ENCODE results near the gene DDX52. TPM values are rescaled to one million over a fixed set of nuclear protein-coding genes. Genes with fewer than 3 reads are reported as not detected.
A peak's percentile ranks its signal among the peaks of the same experiment; 100 is the strongest.

DDX52 gene
- total and polyA plus RNA-seq, 7 experiments from 2014 or later, result 11.9 to 34.0 (median 26.6) TPM

DNA sequence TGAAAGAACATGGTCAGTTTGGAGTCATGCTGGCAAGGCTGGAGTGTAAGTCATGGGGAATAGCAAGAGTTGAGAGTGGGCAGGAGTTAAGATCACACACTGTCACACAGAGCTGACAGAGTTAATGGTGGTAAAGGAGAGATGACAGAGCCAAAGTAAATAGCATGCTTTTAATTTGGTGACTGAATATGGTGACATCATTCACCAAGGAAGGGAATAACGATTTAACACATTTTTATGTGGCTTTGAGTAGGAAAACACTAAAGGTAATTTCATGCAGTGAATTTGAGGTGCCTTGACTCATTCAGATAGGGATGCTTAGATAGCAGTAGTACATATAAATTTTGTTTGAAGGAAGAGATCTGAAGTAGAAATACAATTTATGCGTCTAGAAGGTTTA lies 76.1 kb downstream of the DDX52 start:
- Mint-ChIP-seq H3K4me3 (no peak overlapping the region), H3K4me1 (peaks cover 0 to 21% (median 17%) of the 10 kb centered on the region in 7 donors), H3K9me3 (peaks cover 0 to 2% (median 0%) of the 10 kb centered on the region in 11 donors), H3K27ac (peak overlapping the region in 2 of 9 donors; percentile 20 to 51), H3K36me3 (peaks cover 14 to 48% (median 33%) of the 10 kb centered on the region in 5 donors), H3K27me3 (no peaks in the 10 kb centered on the region)
- no peaks in the 10 kb centered on the region for H3K4me1 ChIP-seq (ENCODE audit: control insufficient read depth in 2 of 2, insufficient read depth in 2 of 2, low read length in 2 of 2)
- ChIA-PET POLR2A (no interaction called here), CTCF (no interaction called here)
- H3K4me3 ChIP-seq (ENCODE audit: low read length), result no peak overlapping the region
- H3K27ac ChIP-seq (ENCODE audit: low read depth, low read length), result no peak overlapping the region
- no peaks in the 10 kb centered on the region for H3K9me3 ChIP-seq (ENCODE audit: control insufficient read depth in 2 of 3, low read length in 3 of 3)
- intact Hi-C loops (cut with micrococcal nuclease), result no loop called here
- peaks cover 15 to 76% (median 29%) of the 10 kb centered on the region in 3 experiments for H3K36me3 ChIP-seq (ENCODE audit: control insufficient read depth in 2 of 3, insufficient read depth in 3 of 3, low read length in 3 of 3)
- ATAC-seq (no peak), DNase-seq (no peak)
- no peaks in the 10 kb centered on the region for H3K27me3 ChIP-seq (ENCODE audit: control insufficient read depth in 2 of 2, insufficient read depth in 2 of 2, low read length in 2 of 2)

DNA sequence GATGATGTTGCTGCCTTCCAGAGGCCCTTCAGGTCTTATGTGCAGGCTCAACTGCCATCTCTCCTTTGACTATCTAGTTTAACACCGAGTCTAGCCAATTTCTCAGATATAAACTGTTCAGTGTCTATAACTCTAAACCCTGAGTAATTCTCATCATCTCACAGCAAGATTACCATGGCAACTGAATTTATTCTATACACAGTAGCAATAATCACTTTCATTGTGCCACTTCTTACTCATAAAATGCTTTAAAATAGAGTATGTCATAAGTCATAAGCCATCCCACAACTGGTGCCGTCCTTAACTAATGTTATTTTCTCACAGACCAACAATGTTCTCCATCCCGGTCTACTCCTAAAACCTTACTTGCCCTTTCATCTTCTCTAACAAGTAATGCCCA lies 79.0 kb downstream of the DDX52 start:
- Mint-ChIP-seq H3K9me3 (peaks cover 0 to 2% (median 0%) of the 10 kb centered on the region in 11 donors), H3K36me3 (peaks cover 14 to 55% (median 33%) of the 10 kb centered on the region in 5 donors), H3K27ac (peak overlapping the region; percentile 23 to 80 (median 53)), H3K27me3 (no peaks in the 10 kb centered on the region), H3K4me1 (peaks cover 0 to 20% (median 17%) of the 10 kb centered on the region in 7 donors), H3K4me3 (peak overlapping the region in 1 of 10 donors; percentile 5)
- ATAC-seq (no peak), DNase-seq (no peak)
- intact Hi-C loops (cut with micrococcal nuclease), result no loop called here
- H3K27ac ChIP-seq (ENCODE audit: low read depth, low read length), result no peak overlapping the region
- H3K27me3 ChIP-seq (ENCODE audit: control insufficient read depth in 2 of 2, insufficient read depth in 2 of 2, low read length in 2 of 2), result no peaks in the 10 kb centered on the region
- POLR2A ChIA-PET, result no interaction called here
- CTCF ChIA-PET, result no interaction called here
- peaks cover 12 to 80% (median 30%) of the 10 kb centered on the region in 3 experiments for H3K36me3 ChIP-seq (ENCODE audit: control insufficient read depth in 2 of 3, insufficient read depth in 3 of 3, low read length in 3 of 3)
- no peak overlapping the region for H3K4me3 ChIP-seq (ENCODE audit: low read length)
- H3K4me1 ChIP-seq (ENCODE audit: control insufficient read depth in 2 of 2, insufficient read depth in 2 of 2, low read length in 2 of 2), result no peaks in the 10 kb centered on the region
- no peaks in the 10 kb centered on the region for H3K9me3 ChIP-seq (ENCODE audit: control insufficient read depth in 2 of 3, low read length in 3 of 3)

DNA sequence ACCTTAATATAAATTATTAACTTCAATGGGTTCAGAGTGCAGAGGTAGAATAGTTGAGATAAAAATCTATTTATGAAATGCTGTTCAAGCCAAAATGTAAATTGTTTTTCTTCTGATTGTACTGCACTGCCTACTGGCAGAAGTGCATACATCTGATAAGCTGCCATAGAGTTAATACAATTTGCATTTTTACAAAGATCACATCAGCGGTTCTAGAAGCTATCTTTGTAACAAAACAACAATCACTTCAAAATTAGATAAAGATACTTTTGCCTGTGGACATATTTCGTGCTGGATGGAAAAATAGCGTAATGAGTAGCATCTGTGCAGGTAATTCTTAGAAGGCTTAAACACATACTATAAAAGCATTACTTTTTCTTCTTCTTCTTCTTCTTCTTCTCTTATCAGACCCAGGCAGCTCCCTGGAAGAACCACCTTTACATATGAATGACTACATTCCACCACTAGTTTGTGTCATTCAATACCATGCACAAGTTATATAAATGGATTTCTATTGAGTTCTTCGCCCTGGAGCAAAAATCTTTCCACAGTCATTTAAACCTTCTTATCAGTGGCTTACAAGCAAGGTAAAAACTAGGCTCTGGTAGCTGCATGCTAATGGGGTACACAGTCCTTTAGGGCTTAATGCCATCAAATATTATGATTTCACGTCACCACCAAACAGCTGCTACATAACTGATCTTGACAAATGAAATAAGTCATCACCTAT lies 81.1 kb downstream of the DDX52 start:
- H3K4me3 ChIP-seq (ENCODE audit: low read length), result no peak overlapping the region
- Mint-ChIP-seq H3K27ac (peak overlapping the region in 3 of 9 donors; percentile 0 to 25 (median 3)), H3K27me3 (no peaks in the 10 kb centered on the region), H3K36me3 (peaks cover 12 to 56% (median 39%) of the 10 kb centered on the region in 5 donors), H3K4me1 (peaks cover 0 to 27% (median 12%) of the 10 kb centered on the region in 7 donors), H3K4me3 (no peak overlapping the region), H3K9me3 (peaks cover 0 to 2% (median 0%) of the 10 kb centered on the region in 11 donors)
- no peaks in the 10 kb centered on the region for H3K27me3 ChIP-seq (ENCODE audit: control insufficient read depth in 2 of 2, insufficient read depth in 2 of 2, low read length in 2 of 2)
- no peak overlapping the region for H3K27ac ChIP-seq (ENCODE audit: low read depth, low read length)
- H3K4me1 ChIP-seq (ENCODE audit: control insufficient read depth in 2 of 2, insufficient read depth in 2 of 2, low read length in 2 of 2), result no peaks in the 10 kb centered on the region
- intact Hi-C loops (cut with micrococcal nuclease), result no loop called here
- ChIA-PET POLR2A (interaction anchor here (0.7 kb wide), 1 partner anchor 15 kb away, joined by 3 read pairs; no protein-coding TSS in a partner anchor), CTCF (interaction anchor here (0.6 kb wide), 1 partner anchor 111 kb away, joined by 3 read pairs; no protein-coding TSS in a partner anchor)
- H3K36me3 ChIP-seq (ENCODE audit: control insufficient read depth in 2 of 3, insufficient read depth in 3 of 3, low read length in 3 of 3), result peaks cover 7 to 77% (median 22%) of the 10 kb centered on the region in 3 experiments
- ATAC-seq (no peak), DNase-seq (no peak)
- H3K9me3 ChIP-seq (ENCODE audit: control insufficient read depth in 2 of 3, low read length in 3 of 3), result no peaks in the 10 kb centered on the region

Small RNAs within 50 kb of the gene (microRNA-seq; reads per million reads assigned to microRNA genes)
- not detected for gene MIR378J (ENCODE audit: borderline microRNAs expressed)

Other genes with a start within 250 kb of the DDX52 start
- 10 to 100 TPM; 13.1 to 47.0 (median 24.0) TPM for gene ACACA, start 236.6 kb downstream of the DDX52 start, total RNA-seq
- gene ACACA, start 236.6 kb downstream of the DDX52 start, polyA plus RNA-seq, result 1 to 10 TPM; 6.1 to 7.4 TPM
- gene TADA2A, start 236.6 kb downstream of the DDX52 start, total RNA-seq, result 10 to 100 TPM; 15.2 to 41.3 (median 28.7) TPM
- gene TADA2A, start 236.6 kb downstream of the DDX52 start, polyA plus RNA-seq, result 10 to 100 TPM in 1 of 2 donors, 1 to 10 TPM in 1; 7.4 to 12.8 TPM
- 10 to 100 TPM in 1 of 5 experiments, 1 to 10 TPM in 4; 4.3 to 11.7 (median 8.7) TPM for gene DUSP14, start 153.6 kb downstream of the DDX52 start, total RNA-seq
- gene DUSP14, start 153.6 kb downstream of the DDX52 start, polyA plus RNA-seq, result 10 to 100 TPM; 13.0 to 13.1 TPM
- 100 to 1,000 TPM in 3 of 5 experiments, 10 to 100 TPM in 2; 85.0 to 146 (median 128) TPM for gene SYNRG, start 34.0 kb downstream of the DDX52 start, total RNA-seq
- 100 to 1,000 TPM in 1 of 2 donors, 10 to 100 TPM in 1; 70.9 to 100 TPM for gene SYNRG, start 34.0 kb downstream of the DDX52 start, polyA plus RNA-seq
- 1 to 10 TPM in 1 of 5 experiments, not detected in 4; 1.4 TPM for gene HNF1B, start 101.6 kb upstream of the DDX52 start, total RNA-seq
- not detected for gene HNF1B, start 101.6 kb upstream of the DDX52 start, polyA plus RNA-seq

Measured in naive thymus-derived CD4-positive, alpha-beta T cell (primary cell).